ENCODE results near the gene PSMC3IP. TPM values are rescaled to one million over a fixed set of nuclear protein-coding genes. Genes with fewer than 3 reads are reported as not detected.
A peak's percentile ranks its signal among the peaks of the same experiment; 100 is the strongest.

PSMC3IP gene
- total and polyA plus RNA-seq, 8 donors: 0.89 to 6.5 (median 4.2) TPM; not detected in 2

DNA sequence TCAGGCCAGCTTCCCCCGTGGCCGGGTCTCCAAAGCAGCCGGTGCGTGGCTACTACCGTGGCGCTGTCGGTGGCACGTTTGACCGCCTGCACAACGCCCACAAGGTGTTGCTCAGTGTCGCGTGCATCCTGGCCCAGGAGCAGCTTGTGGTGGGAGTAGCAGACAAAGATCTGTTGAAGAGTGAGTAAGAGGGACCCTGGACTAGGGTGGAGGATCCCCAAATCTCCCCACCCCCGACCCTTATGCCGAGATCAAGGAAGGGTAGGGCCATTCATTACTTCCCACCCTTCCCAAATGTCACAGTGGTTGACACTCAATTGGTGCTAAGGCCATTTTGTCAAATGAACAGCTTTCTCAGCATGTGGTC lies 14.4 kb downstream of the PSMC3IP start:
- no peak for DNase-seq
- no peaks in the 10 kb centered on the region for H3K9me3 ChIP-seq
- TF ChIP-seq POLR2AphosphoS5 (IDR thresholded peaks at IDR 0.05) (no peak), EP300 (IDR thresholded peaks at IDR 0.05) (no peak), POLR2A (IDR thresholded peaks at IDR 0.05) (no peak)
- TF ChIP-seq, protein P1, sequence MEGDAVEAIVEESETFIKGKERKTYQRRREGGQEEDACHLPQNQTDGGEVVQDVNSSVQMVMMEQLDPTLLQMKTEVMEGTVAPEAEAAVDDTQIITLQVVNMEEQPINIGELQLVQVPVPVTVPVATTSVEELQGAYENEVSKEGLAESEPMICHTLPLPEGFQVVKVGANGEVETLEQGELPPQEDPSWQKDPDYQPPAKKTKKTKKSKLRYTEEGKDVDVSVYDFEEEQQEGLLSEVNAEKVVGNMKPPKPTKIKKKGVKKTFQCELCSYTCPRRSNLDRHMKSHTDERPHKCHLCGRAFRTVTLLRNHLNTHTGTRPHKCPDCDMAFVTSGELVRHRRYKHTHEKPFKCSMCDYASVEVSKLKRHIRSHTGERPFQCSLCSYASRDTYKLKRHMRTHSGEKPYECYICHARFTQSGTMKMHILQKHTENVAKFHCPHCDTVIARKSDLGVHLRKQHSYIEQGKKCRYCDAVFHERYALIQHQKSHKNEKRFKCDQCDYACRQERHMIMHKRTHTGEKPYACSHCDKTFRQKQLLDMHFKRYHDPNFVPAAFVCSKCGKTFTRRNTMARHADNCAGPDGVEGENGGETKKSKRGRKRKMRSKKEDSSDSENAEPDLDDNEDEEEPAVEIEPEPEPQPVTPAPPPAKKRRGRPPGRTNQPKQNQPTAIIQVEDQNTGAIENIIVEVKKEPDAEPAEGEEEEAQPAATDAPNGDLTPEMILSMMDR (IDR thresholded peaks at IDR 0.05): no peak
- H3K36me3 ChIP-seq: peaks cover 22 to 29% (median 23%) of the 10 kb centered on the region in 4 donors
- peak overlapping the region; percentile 77 to 97 (median 93) for H3K4me3 ChIP-seq
- peak overlapping the region; percentile 91 to 95 (median 94) for H3K27ac ChIP-seq
- WGBS, 5 donors: 35 to 59% (median 50%) methylated on average over 11 to 14 of the region's 14 CpGs
- H3K4me1 ChIP-seq: peaks cover 41 to 62% (median 61%) of the 10 kb centered on the region in 4 donors
- intact Hi-C loops (cut with DNase I; ENCODE audit: low total_unique reads): no loop called here
- no peaks in the 10 kb centered on the region for H3K27me3 ChIP-seq

- TF ChIP-seq EP300 (IDR thresholded peaks at IDR 0.05) (no peak), POLR2AphosphoS5 (IDR thresholded peaks at IDR 0.05) (no peak), POLR2A (IDR thresholded peaks at IDR 0.05) (no peak)
- TF ChIP-seq, protein P1 (IDR thresholded peaks at IDR 0.05): no peak
- H3K27me3 ChIP-seq: no peaks in the 10 kb centered on the region
- peaks cover 37 to 56% (median 55%) of the 10 kb centered on the region in 4 donors for H3K4me1 ChIP-seq
- WGBS, 5 donors: 4 to 14% (median 5%) methylated on average over 34 to 48 of the region's 48 CpGs
- no peaks in the 10 kb centered on the region for H3K9me3 ChIP-seq
- peak overlapping the region; percentile 91 to 95 (median 94) for H3K27ac ChIP-seq
- DNase-seq: no peak
- intact Hi-C loops (cut with DNase I; ENCODE audit: low total_unique reads): no loop called here
- peak overlapping the region; percentile 77 to 97 (median 93) for H3K4me3 ChIP-seq
- peaks cover 22 to 29% (median 23%) of the 10 kb centered on the region in 4 donors for H3K36me3 ChIP-seq
Observed at GRCh38 chr17:42562388-42563142, 15.0 kb downstream of the PSMC3IP start.

DNA sequence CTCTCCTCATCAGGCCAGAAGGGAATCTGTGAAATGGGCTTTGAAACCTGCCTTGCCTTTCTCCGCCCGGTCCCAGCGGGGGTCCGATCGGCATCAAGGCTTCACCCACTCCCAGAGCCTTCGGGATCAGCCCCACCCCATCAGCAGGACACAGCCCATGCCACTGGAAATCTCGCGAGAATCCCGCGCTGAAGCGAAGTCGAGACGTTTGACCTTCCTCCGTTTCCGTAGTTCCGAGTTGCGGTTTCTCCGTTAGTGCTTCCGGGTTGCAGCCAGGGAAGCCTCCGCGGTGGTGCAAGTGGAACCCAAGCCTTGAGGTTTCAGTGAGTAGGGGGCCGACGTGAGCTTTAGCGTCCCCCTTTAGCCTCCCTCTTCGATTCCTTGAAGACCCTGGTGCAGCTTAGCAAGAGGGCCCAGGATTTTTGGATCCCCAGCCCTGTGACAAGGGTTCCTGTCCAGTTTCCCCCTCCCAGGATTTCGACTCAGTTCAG lies 15.6 kb downstream of the PSMC3IP start, which contains the start of gene COASY:
TSS of gene COASY (plus strand) at position 252 of the 491 bp plus-strand sequence. CDS start 475 bp downstream, outside the sequence.
- H3K27me3 ChIP-seq: no peaks in the 10 kb centered on the region
- TF ChIP-seq, protein P1 (IDR thresholded peaks at IDR 0.05): no peak
- TF ChIP-seq POLR2A (IDR thresholded peaks at IDR 0.05) (peak in 1 of 4 donors; percentile 43), POLR2AphosphoS5 (IDR thresholded peaks at IDR 0.05) (peak; percentile 92 to 98 (median 94)), EP300 (IDR thresholded peaks at IDR 0.05) (no peak)
- WGBS, 5 donors: 0 to 1% (median 0%) methylated on average over 21 to 26 of the region's 26 CpGs
- H3K4me3 ChIP-seq: peak within 1 kb of the TSS; percentile 77 to 97 (median 93)
- peaks cover 35 to 54% (median 52%) of the 10 kb centered on the region in 4 donors for H3K4me1 ChIP-seq
- H3K9me3 ChIP-seq: no peaks in the 10 kb centered on the region
- H3K36me3 ChIP-seq: peaks cover 22 to 29% (median 23%) of the 10 kb centered on the region in 4 donors
- peak within 1 kb of the TSS; percentile 91 to 95 (median 94) for H3K27ac ChIP-seq
- peak; percentile 96 to 98 for DNase-seq
- intact Hi-C loops (cut with DNase I; ENCODE audit: low total_unique reads): no loop called here

GRCh38 chr17:42560246-42560645 lies 17.3 kb downstream of the PSMC3IP start:
- TF ChIP-seq, protein P1 (IDR thresholded peaks at IDR 0.05): no peak
- no peak for TF ChIP-seq POLR2AphosphoS5 (IDR thresholded peaks at IDR 0.05)
- no peak for TF ChIP-seq EP300 (IDR thresholded peaks at IDR 0.05)
- no peak for TF ChIP-seq POLR2A (IDR thresholded peaks at IDR 0.05)
- Histone ChIP-seq H3K27me3 (no peaks in the 10 kb centered on the region), H3K4me1 (peaks cover 30 to 51% (median 46%) of the 10 kb centered on the region in 4 donors), H3K27ac (peak overlapping the region in 1 of 5 donors; percentile 34), H3K36me3 (peaks cover 11 to 19% (median 12%) of the 10 kb centered on the region in 4 donors), H3K4me3 (no peak overlapping the region), H3K9me3 (no peaks in the 10 kb centered on the region)
- no peak for DNase-seq
- WGBS, 5 donors: 86 to 92% (median 88%) methylated on average over 3 of the region's 3 CpGs
- intact Hi-C loops (cut with DNase I; ENCODE audit: low total_unique reads): no loop called here
